GM23248 (cell line): ENCODE measurements around the gene CPPED1. TPM values are rescaled to one million over a fixed set of nuclear protein-coding genes. Genes with fewer than 3 reads are reported as not detected.
A peak's percentile ranks its signal among the peaks of the same experiment; 100 is the strongest.

Experiments
- DNase-seq: peaks from one replicate; pipeline ENCODE4 v3.0.0-alpha.2; 2015
- H2AFZ ChIP-seq: fragments of 200-600 bp; sonication (generic); 2 replicates; pipeline ENCODE4 v1.6.1; 2016; ENCODE audit warnings: antibody characterized with exemption
- H3F3A ChIP-seq: fragments of 200-600 bp; sonication (generic); 2 replicates; pipeline ENCODE4 v1.6.1; 2016; ENCODE audit warnings: mild to moderate bottlenecking, antibody characterized with exemption, mixed run types; ENCODE audit not compliant: insufficient read depth
- H3K27ac ChIP-seq: fragments of 200-600 bp; sonication (generic); 2 replicates; pipeline ENCODE4 v1.5.1; 2016; ENCODE audit warnings: mild to moderate bottlenecking
- H3K27me3 ChIP-seq: fragments of 200-600 bp; sonication (generic); replicated peaks from 2 replicates; pipeline ENCODE4 v1.6.1; 2016; ENCODE audit warnings: mild to moderate bottlenecking; ENCODE audit not compliant: insufficient read depth
- H3K36me3 ChIP-seq: fragments of 200-600 bp; sonication (generic); 2 replicates; pipeline ENCODE4 v1.6.1; 2016; ENCODE audit warnings: low read depth, mild to moderate bottlenecking
- H3K4me1 ChIP-seq: fragments of 200-600 bp; sonication (generic); 2 replicates; pipeline ENCODE4 v1.6.1; 2016; ENCODE audit warnings: mild to moderate bottlenecking; ENCODE audit not compliant: insufficient read depth
- H3K4me2 ChIP-seq: fragments of 200-600 bp; sonication (generic); one replicate; pipeline ENCODE4 v1.6.1; 2016; ENCODE audit warnings: mild to moderate bottlenecking; ENCODE audit not compliant: unreplicated experiment
- H3K4me3 ChIP-seq: fragments of 200-600 bp; sonication (generic); 2 replicates; pipeline ENCODE4 v1.5.1; 2016; ENCODE audit warnings: mild to moderate bottlenecking
- H3K79me2 ChIP-seq: fragments of 200-600 bp; sonication (generic); 2 replicates; pipeline ENCODE4 v1.6.1; 2016; ENCODE audit warnings: mild to moderate bottlenecking; ENCODE audit not compliant: insufficient read depth
- H3K9ac ChIP-seq: fragments of 200-600 bp; sonication (generic); 2 replicates; pipeline ENCODE4 v1.6.1; 2016; ENCODE audit warnings: mild to moderate bottlenecking
- H3K9me2 ChIP-seq: fragments of 200-600 bp; sonication (generic); 2 replicates; pipeline ENCODE4 v1.6.1; 2016; ENCODE audit warnings: mixed run types, mild to moderate bottlenecking, moderate library complexity; ENCODE audit not compliant: insufficient read depth
- H3K9me3 ChIP-seq: fragments of 200-600 bp; sonication (generic); one replicate; pipeline ENCODE4 v1.6.1; 2017; ENCODE audit warnings: low read depth
- H4K20me1 ChIP-seq: fragments of 200-600 bp; sonication (generic); 2 replicates; pipeline ENCODE4 v1.6.0; 2016; ENCODE audit not compliant: insufficient read depth
- EZH2 ChIP-seq: fragments of 200-600 bp; sonication (generic); IDR thresholded peaks from 2 replicates; pipeline ENCODE4 v1.6.1; 2018; ENCODE audit warnings: antibody characterized with exemption, mild to moderate bottlenecking; ENCODE audit not compliant: insufficient read depth, poor library complexity, severe bottlenecking
- EZH2phosphoT487 ChIP-seq: fragments of 200-600 bp; sonication (generic); IDR thresholded peaks from 2 replicates; pipeline ENCODE4 v1.6.1; 2018; ENCODE audit warnings: antibody characterized with exemption, moderate library complexity, mild to moderate bottlenecking, low read depth; ENCODE audit not compliant: insufficient read depth
- WGBS, 2 experiments: methylation state at CpG; one replicate each; pipeline ENCODE4 v1.1.6; 2015 to 2017; ENCODE audit warnings: low lambda C conversion rate in 2 of 2, low coverage in 1 of 2; ENCODE audit errors: missing lambda C conversion rate in 2 of 2; 5-methylcytosine and 5-hydroxymethylcytosine counted together
- in situ Hi-C: fragments of 300-500 bp; cut with MboI; formaldehyde crosslinking; loops from 2 replicates; pipeline ENCODE4 v1.15.0; 2020
- polyA plus RNA-seq: library from polyadenylated mRNA; unstranded; fragments of >200 nt; fragmentation: Nextera tagmentation; extraction: Ambion mirVana; gene quantifications from 2 replicates; pipeline ENCODE4 v1.2.1, GENCODE V29; 2016
- total RNA-seq: library from RNA; depleted of rRNA; stranded (reverse); fragments of >200 nt; shearing (Covaris generic); gene quantifications from 2 replicates; pipeline ENCODE4 v1.2.3, GENCODE V29; 2014

CPPED1 gene
- total and polyA plus RNA-seq, 2 experiments from 2014 or later: 11.7 to 39.1 TPM

GRCh38 chr16:12643034-12643455 is 160.6 kb downstream of the CPPED1 start:
- Histone ChIP-seq H3K9ac (no peak overlapping the region), H3K27me3 (no peaks in the 10 kb centered on the region), H4K20me1 (no peaks in the 10 kb centered on the region), H2AFZ (no peak overlapping the region), H3K4me3 (no peak overlapping the region), H3K4me1 (peaks cover 7% of the 10 kb centered on the region; the same call in 1 of the 2 replicates), H3K79me2 (no peaks in the 10 kb centered on the region), H3K4me2 (no peak overlapping the region), H3K9me2 (no peaks in the 10 kb centered on the region), H3K9me3 (no peaks in the 10 kb centered on the region), H3K27ac (no peak overlapping the region), H3F3A (peaks cover 10% of the 10 kb centered on the region; the same call in 1 of the 2 replicates), H3K36me3 (no peaks in the 10 kb centered on the region)
- no peak for DNase-seq
- TF ChIP-seq EZH2phosphoT487: no peak
- TF ChIP-seq EZH2: no peak
- WGBS, 2 experiments: 58 to 63% methylated on average over 8 of the region's 8 CpGs
- in situ Hi-C loops: no loop called here

GRCh38 chr16:12639044-12639443 is 164.6 kb downstream of the CPPED1 start:
- WGBS, 2 experiments: 25 to 29% methylated on average over 4 of the region's 4 CpGs
- Histone ChIP-seq H3K4me1 (no peaks in the 10 kb centered on the region), H3K27ac (no peak overlapping the region), H3F3A (peaks cover 10% of the 10 kb centered on the region; the same call in 1 of the 2 replicates), H2AFZ (no peak overlapping the region), H3K79me2 (no peaks in the 10 kb centered on the region), H3K27me3 (no peaks in the 10 kb centered on the region), H3K4me3 (no peak overlapping the region), H3K9me2 (no peaks in the 10 kb centered on the region), H3K9ac (no peak overlapping the region), H3K9me3 (no peaks in the 10 kb centered on the region), H3K4me2 (no peak overlapping the region), H4K20me1 (no peaks in the 10 kb centered on the region), H3K36me3 (no peaks in the 10 kb centered on the region)
- in situ Hi-C loops: no loop called here
- no peak for TF ChIP-seq EZH2phosphoT487
- no peak for TF ChIP-seq EZH2
- peak; percentile 76 for DNase-seq

GRCh38 chr16:12637002-12637401 is 166.7 kb downstream of the CPPED1 start:
- Histone ChIP-seq H3K9ac (no peak overlapping the region), H3K36me3 (no peaks in the 10 kb centered on the region), H3K9me2 (no peaks in the 10 kb centered on the region), H3K27me3 (no peaks in the 10 kb centered on the region; the same call in 1 of the 2 replicates), H3F3A (peaks cover 10% of the 10 kb centered on the region; the same call in 1 of the 2 replicates), H3K79me2 (no peaks in the 10 kb centered on the region), H3K9me3 (no peaks in the 10 kb centered on the region), H2AFZ (no peak overlapping the region), H3K4me2 (no peak overlapping the region), H3K27ac (no peak overlapping the region), H3K4me1 (no peaks in the 10 kb centered on the region), H4K20me1 (no peaks in the 10 kb centered on the region), H3K4me3 (no peak overlapping the region)
- no peak for DNase-seq
- in situ Hi-C loops: no loop called here
- WGBS, 2 experiments: 26 to 32% methylated on average over 12 of the region's 12 CpGs
- TF ChIP-seq EZH2phosphoT487: no peak
- no peak for TF ChIP-seq EZH2

GRCh38 chr16:12629271-12629670 is 174.4 kb downstream of the CPPED1 start:
- in situ Hi-C loops: no loop called here

GRCh38 chr16:12628536-12628935 is 175.2 kb downstream of the CPPED1 start:
- no peak overlapping the region for H3K27ac ChIP-seq
- H3F3A ChIP-seq: no peaks in the 10 kb centered on the region
- no peaks in the 10 kb centered on the region for H3K36me3 ChIP-seq
- H4K20me1 ChIP-seq: no peaks in the 10 kb centered on the region
- no peaks in the 10 kb centered on the region for H3K4me1 ChIP-seq
- H3K79me2 ChIP-seq: no peaks in the 10 kb centered on the region
- TF ChIP-seq EZH2 (no peak), EZH2phosphoT487 (no peak)
- WGBS, 2 experiments: 14 to 18% methylated on average over 2 of the region's 2 CpGs
- H3K4me3 ChIP-seq: no peak overlapping the region
- H3K9me2 ChIP-seq: no peaks in the 10 kb centered on the region
- H3K4me2 ChIP-seq: no peak overlapping the region
- in situ Hi-C loops: no loop called here
- no peaks in the 10 kb centered on the region for H3K9me3 ChIP-seq
- no peak for DNase-seq
- no peak overlapping the region for H3K9ac ChIP-seq
- H2AFZ ChIP-seq: no peak overlapping the region
- H3K27me3 ChIP-seq: no peaks in the 10 kb centered on the region; the same call in none of the 2 replicates

More at GRCh38 chr16:12629271-12629670, 174.4 kb downstream of the CPPED1 start:
- no peak overlapping the region for H3K27ac ChIP-seq
- no peak overlapping the region for H3K9ac ChIP-seq
- no peaks in the 10 kb centered on the region; the same call in 1 of the 2 replicates for H3K27me3 ChIP-seq
- no peaks in the 10 kb centered on the region for H3K9me2 ChIP-seq
- no peaks in the 10 kb centered on the region for H3F3A ChIP-seq
- no peaks in the 10 kb centered on the region for H3K4me1 ChIP-seq
- H3K4me3 ChIP-seq: no peak overlapping the region
- 53 to 56% methylated on average over 9 of the region's 9 CpGs for WGBS, 2 experiments
- no peaks in the 10 kb centered on the region for H3K36me3 ChIP-seq
- H3K79me2 ChIP-seq: no peaks in the 10 kb centered on the region
- TF ChIP-seq EZH2phosphoT487: no peak
- H3K4me2 ChIP-seq: no peak overlapping the region
- no peak for DNase-seq
- no peaks in the 10 kb centered on the region for H4K20me1 ChIP-seq
- H3K9me3 ChIP-seq: no peaks in the 10 kb centered on the region
- no peak overlapping the region for H2AFZ ChIP-seq
